K562 (cell line): ENCODE results near the gene BMF. TPM values are rescaled to one million over a fixed set of nuclear protein-coding genes. Genes with fewer than 3 reads are reported as not detected.

ENCODE experiments used
- ATAC-seq: fragments of 200-7000 bp; cut with Tn5 transposase; 3 replicates; pipeline ENCODE4 v1.9.1; 2020; ENCODE audit warnings: moderate library complexity
- BruUV-seq: library from RNA; stranded (reverse); fragments of 400-500 nt; replicated peaks from 2 replicates; lab custom pipeline; 2021; lab: Mats Ljungman, UMichigan
- CTCF ChIA-PET: fragments of 300-600 bp; formaldehyde crosslinking; extraction: SDS; loops from one replicate; lab custom pipeline; 2021; ENCODE audit warnings: low intra/inter-chr PET ratio; lab: Yijun Ruan, JAX
- POLR2A ChIA-PET: fragments of 300-600, 350-650 bp; sonication (Branson Sonifier 250); formaldehyde crosslinking; extraction: SDS; loops from one replicate; lab custom pipeline; 2021; ENCODE audit warnings: antibody characterized with exemption, inconsistent platforms; lab: Yijun Ruan, JAX
- DNase-seq, 4 experiments: peaks; one replicate each; pipeline versions ENCODE4 v3.0.0 to v3.0.0-alpha.2; 2011 to 2018; ENCODE audit warnings: low spot score in 3 of 4, mixed read lengths in 3 of 4; ENCODE audit errors: extremely low read depth in 1 of 4
- FAIRE-seq: peaks from 2 replicates; lab custom pipeline; 2011; peaks lifted over from hg19 to GRCh38; lab: Jason Lieb, UNC
- H2AFZ ChIP-seq: 2 replicates; pipeline ENCODE4 v1.6.0; 2011; ENCODE audit warnings: low read depth, low read length, control low read depth, inconsistent platforms
- H3K27ac ChIP-seq: fragments of 200-600 bp; 3 replicates; pipeline ENCODE4 v1.8.0; 2011; ENCODE audit warnings: low read depth, mild to moderate bottlenecking, control low read depth, inconsistent platforms, low read length, moderate library complexity, mixed read lengths; ENCODE audit errors: extremely low read depth
- H3K27me3 ChIP-seq, 2 experiments: fragments of 300-600 bp in 1 of 2; 2 replicates in 1 of 2; 3 replicates in 1 of 2; pipeline versions ENCODE4 v1.6.0 to v1.8.0; 2011; ENCODE audit warnings: inconsistent platforms in 2 of 2, low read length in 2 of 2, mild to moderate bottlenecking in 1 of 2, mixed read lengths in 1 of 2, moderate library complexity in 1 of 2; ENCODE audit not compliant: control insufficient read depth in 2 of 2, insufficient read depth in 2 of 2
- H3K36me3 ChIP-seq: fragments of 300-600 bp; 3 replicates; pipeline ENCODE4 v1.8.0; 2011; ENCODE audit warnings: mild to moderate bottlenecking, low read length, inconsistent platforms; ENCODE audit not compliant: control insufficient read depth, insufficient read depth
- H3K4me1 ChIP-seq, 2 experiments: fragments of 200-600 bp in 1 of 2; replicated peaks in 1 of 2; 2 replicates in 1 of 2; 3 replicates in 1 of 2; pipeline versions ENCODE4 v1.5.1 to v1.8.0; 2011; ENCODE audit warnings: inconsistent platforms in 2 of 2, low read length in 2 of 2, mild to moderate bottlenecking in 1 of 2, mixed read lengths in 1 of 2, moderate library complexity in 1 of 2; ENCODE audit not compliant: control insufficient read depth in 2 of 2, insufficient read depth in 2 of 2
- H3K4me2 ChIP-seq: 2 replicates; pipeline ENCODE4 v1.6.1; 2011; ENCODE audit warnings: low read length, control low read depth, inconsistent platforms, mixed read lengths; ENCODE audit not compliant: insufficient read depth
- H3K4me3 ChIP-seq: fragments of 200-600 bp; sonication (generic), shearing (Covaris generic); 2 replicates; pipeline ENCODE4 v1.5.1; 2016; ENCODE audit warnings: control low read depth, inconsistent platforms
- H3K79me2 ChIP-seq: fragments of 200-600 bp; 3 replicates; pipeline ENCODE4 v1.8.0; 2011; ENCODE audit warnings: low read length, inconsistent platforms; ENCODE audit not compliant: control insufficient read depth, insufficient read depth
- H3K9ac ChIP-seq, 2 experiments: 2 replicates each; pipeline versions ENCODE4 v1.6.0 to v1.6.1; 2011; ENCODE audit warnings: low read depth in 2 of 2, low read length in 2 of 2, control low read depth in 1 of 2, inconsistent platforms in 1 of 2, mild to moderate bottlenecking in 1 of 2, mixed read lengths in 1 of 2; ENCODE audit not compliant: insufficient read depth in 1 of 2
- H3K9me1 ChIP-seq: one replicate; pipeline ENCODE4 v1.6.0; 2011; ENCODE audit warnings: inconsistent platforms, mild to moderate bottlenecking, low read length, moderate library complexity; ENCODE audit not compliant: control insufficient read depth, insufficient read depth
- H3K9me3 ChIP-seq: replicated peaks from 2 replicates; pipeline ENCODE4 v1.5.1; 2011; ENCODE audit warnings: low read depth, low read length, inconsistent platforms; ENCODE audit not compliant: control insufficient read depth, insufficient read depth
- H4K20me1 ChIP-seq: replicated peaks from 2 replicates; pipeline ENCODE4 v1.6.1; 2011; ENCODE audit warnings: low read length, inconsistent platforms, mixed read lengths; ENCODE audit not compliant: control insufficient read depth, insufficient read depth
- DNMT1 ChIP-seq: fragments of 450-650 bp; IDR thresholded peaks from 2 replicates; pipeline ENCODE4 v1.6.1; 2016; ENCODE audit warnings: antibody characterized with exemption, mild to moderate bottlenecking
- GTF2F1 ChIP-seq: IDR thresholded peaks from 2 replicates; pipeline ENCODE4 v1.6.1; 2011; ENCODE audit warnings: low read depth, low read length, improper control_type of control experiment
- HCFC1 ChIP-seq: IDR thresholded peaks from 2 replicates; pipeline ENCODE4 v1.6.1; 2012; ENCODE audit warnings: low read depth, low read length, improper control_type of control experiment
- KLF10 ChIP-seq: fragments of 250-450 bp; sonication (Bioruptor Pico); IDR thresholded peaks from 2 replicates; pipeline ENCODE4 v1.6.1; 2021; ENCODE audit warnings: matching md5 sums
- LEF1 ChIP-seq: fragments of 450-650 bp; IDR thresholded peaks from 2 replicates; pipeline ENCODE4 v1.6.1; 2016; ENCODE audit warnings: mild to moderate bottlenecking
- NFXL1 ChIP-seq: fragments of 450-650 bp; formaldehyde crosslinking; IDR thresholded peaks from 2 replicates; pipeline ENCODE4 v1.4.0; 2021; ENCODE audit warnings: mild to moderate bottlenecking
- NR3C1 ChIP-seq: sonication (generic); formaldehyde crosslinking; IDR thresholded peaks from 2 replicates; pipeline ENCODE4 v1.8.1; 2022; ENCODE audit warnings: missing genetic modification reagents
- PHTF2 ChIP-seq: fragments of 250-450 bp; sonication (Bioruptor Pico); IDR thresholded peaks from 2 replicates; pipeline ENCODE4 v1.5.0; 2021; ENCODE audit warnings: mild to moderate bottlenecking
- RFX7 ChIP-seq: fragments of 250-450 bp; sonication (Bioruptor Pico); IDR thresholded peaks from 2 replicates; pipeline ENCODE4 v1.5.1; 2021; ENCODE audit warnings: mild to moderate bottlenecking
- STAT5B ChIP-seq: fragments of 250-450 bp; sonication (Bioruptor Pico); IDR thresholded peaks from 2 replicates; pipeline ENCODE4 v1.8.0; 2021; ENCODE audit warnings: mild to moderate bottlenecking, inconsistent platforms
- TGIF2 ChIP-seq: sonication (generic); formaldehyde crosslinking; IDR thresholded peaks from 2 replicates; pipeline ENCODE4 v1.8.1; 2022; ENCODE audit warnings: mild to moderate bottlenecking, missing genetic modification reagents, moderate library complexity
- ZNF165 ChIP-seq: fragments of 250-450 bp; sonication (Bioruptor Pico); IDR thresholded peaks from 2 replicates; pipeline ENCODE4 v1.4.0; 2020; ENCODE audit warnings: borderline replicate concordance
- ZNF232 ChIP-seq: sonication (generic); formaldehyde crosslinking; IDR thresholded peaks from 2 replicates; pipeline ENCODE4 v1.8.0; 2022; ENCODE audit warnings: mild to moderate bottlenecking, missing genetic modification reagents
- ZNF589 ChIP-seq: fragments of 200-800 bp; sonication (Bioruptor generic); IDR thresholded peaks from 2 replicates; pipeline ENCODE4 v1.6.1; 2016; ENCODE audit warnings: low read depth, missing genetic modification characterization, missing compliant biosample characterization
- WGBS: fragments of 100-300 bp; shearing (Covaris generic); methylation state at CpG from one replicate; pipeline ENCODE4 v1.1.6; 2016; ENCODE audit warnings: low coverage, mixed read lengths; ENCODE audit not compliant: insufficient coverage; ENCODE audit errors: missing lambda C conversion rate; 5-methylcytosine and 5-hydroxymethylcytosine counted together
- in situ Hi-C: fragments of 300-500 bp; cut with MboI; formaldehyde crosslinking; loops from 4 replicates; pipeline ENCODE4 v1.15.0; 2018; ENCODE audit warnings: inconsistent platforms, mixed read lengths
- intact Hi-C: fragments of 100-400 bp; cut with micrococcal nuclease; formaldehyde crosslinking; loops from 2 replicates; pipeline ENCODE4 v1.14.2; 2022
- polyA plus RNA-seq, 8 experiments: library from polyadenylated mRNA; depleted of rRNA in 4 of 8; stranded (reverse) in 5 of 8; unstranded in 3 of 8; fragments of >200 nt; fragmentation: Nextera tagmentation in 2 of 8; fragmentation: Illumina TruSeq in 1 of 8; extraction: Ambion mirVana in 2 of 8; extraction: Trizol in 1 of 8; gene quantifications; 2 replicates each; pipeline versions ENCODE4 v1.2.1 to v1.2.3, GENCODE V29; 2011 to 2014; ENCODE audit warnings: inconsistent platforms in 1 of 8, missing spikeins in 1 of 8
- total RNA-seq, 7 experiments: library from RNA; depleted of rRNA in 6 of 7; stranded (reverse); fragments of >200 nt in 6 of 7; fragmentation: Illumina TruSeq in 2 of 7; extraction: Trizol in 2 of 7; gene quantifications; 2 replicates each; pipeline versions ENCODE4 v1.2.1 to v1.2.3, GENCODE V29; 2011 to 2021; ENCODE audit warnings: low replicate concordance in 1 of 7
- TF ChIP-seq, protein P1 (sequence below): fragments of 250-450 bp; sonication (Bioruptor Pico); IDR thresholded peaks from 2 replicates; pipeline ENCODE4 v1.5.1; 2021; ENCODE audit warnings: mild to moderate bottlenecking
- TF ChIP-seq, protein P2 (sequence below): fragments of 250-450 bp; sonication (Bioruptor Pico); IDR thresholded peaks from 2 replicates; pipeline ENCODE4 v1.4.0; 2020; ENCODE audit warnings: mild to moderate bottlenecking, moderate library complexity
- TF ChIP-seq, protein P3 (sequence below): sonication (generic); formaldehyde crosslinking; IDR thresholded peaks from 2 replicates; pipeline ENCODE4 v1.9.0; 2022; ENCODE audit warnings: mild to moderate bottlenecking, missing genetic modification reagents

The BMF gene
- total and polyA plus RNA-seq, 9 of the 15 experiments (the other 6 are each of a cell fraction or from before 2014, with no cell fraction given): 0.25 to 0.91 (median 0.59) TPM; not detected in 2

DNA sequence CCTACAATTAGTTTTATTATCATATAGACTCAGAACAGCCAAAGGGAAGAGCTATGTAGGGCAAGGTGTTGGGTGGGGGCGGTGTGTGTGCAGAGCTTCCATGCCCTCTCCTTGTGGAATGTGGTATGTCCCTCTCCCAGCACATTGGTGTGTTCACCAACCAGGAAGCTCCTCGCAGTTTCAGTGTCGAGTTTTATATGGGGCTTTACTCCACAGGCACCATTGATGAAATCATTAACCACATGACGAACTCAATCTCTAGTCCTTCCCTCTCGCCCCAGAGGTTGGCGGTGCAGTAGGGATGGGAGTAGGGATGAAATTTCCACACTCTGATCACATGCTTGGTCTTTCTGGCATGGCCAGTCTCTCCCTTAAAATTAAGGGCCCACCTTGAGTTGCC, 56.1 kb downstream of the BMF start:
- Histone ChIP-seq H4K20me1 (no peaks in the 10 kb centered on the region; the same call in 1 of the 2 replicates), H3K27me3 (no peaks in the 10 kb centered on the region), H3K4me2 (no peak overlapping the region), H3K9me3 (no peaks in the 10 kb centered on the region), H3K4me3 (no peak overlapping the region), H3K36me3 (no peaks in the 10 kb centered on the region), H3K9me1 (no peaks in the 10 kb centered on the region), H3K4me1 (peaks cover 0 to 14% of the 10 kb centered on the region in 2 experiments; a peak in 3 of 5 replicates), H3K79me2 (no peaks in the 10 kb centered on the region), H3K9ac (no peak overlapping the region), H2AFZ (no peak overlapping the region), H3K27ac (no peak overlapping the region)
- CTCF ChIA-PET: no interaction called here
- TF ChIP-seq, protein P1, sequence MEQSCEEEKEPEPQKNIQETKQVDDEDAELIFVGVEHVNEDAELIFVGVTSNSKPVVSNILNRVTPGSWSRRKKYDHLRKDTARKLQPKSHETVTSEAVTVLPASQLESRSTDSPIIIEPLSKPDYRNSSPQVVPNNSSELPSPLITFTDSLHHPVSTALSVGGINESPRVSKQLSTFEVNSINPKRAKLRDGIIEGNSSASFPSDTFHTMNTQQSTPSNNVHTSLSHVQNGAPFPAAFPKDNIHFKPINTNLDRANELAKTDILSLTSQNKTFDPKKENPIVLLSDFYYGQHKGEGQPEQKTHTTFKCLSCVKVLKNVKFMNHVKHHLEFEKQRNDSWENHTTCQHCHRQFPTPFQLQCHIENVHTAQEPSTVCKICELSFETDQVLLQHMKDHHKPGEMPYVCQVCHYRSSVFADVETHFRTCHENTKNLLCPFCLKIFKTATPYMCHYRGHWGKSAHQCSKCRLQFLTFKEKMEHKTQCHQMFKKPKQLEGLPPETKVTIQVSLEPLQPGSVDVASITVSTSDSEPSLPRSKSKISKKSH (CRISPR knock-in tag): no peak
- no peak for TF ChIP-seq RFX7 (CRISPR knock-in tag)
- no peak for TF ChIP-seq ZNF165 (CRISPR knock-in tag)
- TF ChIP-seq TGIF2 (CRISPR knock-in tag): no peak
- no peak for TF ChIP-seq ZNF232 (CRISPR knock-in tag)
- no peak for TF ChIP-seq DNMT1
- TF ChIP-seq, protein P2, sequence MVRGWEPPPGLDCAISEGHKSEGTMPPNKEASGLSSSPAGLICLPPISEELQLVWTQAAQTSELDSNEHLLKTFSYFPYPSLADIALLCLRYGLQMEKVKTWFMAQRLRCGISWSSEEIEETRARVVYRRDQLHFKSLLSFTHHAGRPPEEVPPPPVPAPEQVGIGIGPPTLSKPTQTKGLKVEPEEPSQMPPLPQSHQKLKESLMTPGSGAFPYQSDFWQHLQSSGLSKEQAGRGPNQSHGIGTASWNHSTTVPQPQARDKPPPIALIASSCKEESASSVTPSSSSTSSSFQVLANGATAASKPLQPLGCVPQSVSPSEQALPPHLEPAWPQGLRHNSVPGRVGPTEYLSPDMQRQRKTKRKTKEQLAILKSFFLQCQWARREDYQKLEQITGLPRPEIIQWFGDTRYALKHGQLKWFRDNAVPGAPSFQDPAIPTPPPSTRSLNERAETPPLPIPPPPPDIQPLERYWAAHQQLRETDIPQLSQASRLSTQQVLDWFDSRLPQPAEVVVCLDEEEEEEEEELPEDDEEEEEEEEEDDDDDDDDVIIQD (CRISPR knock-in tag): no peak
- TF ChIP-seq KLF10 (CRISPR knock-in tag): no peak
- TF ChIP-seq GTF2F1: no peak
- TF ChIP-seq PHTF2 (CRISPR knock-in tag): no peak
- TF ChIP-seq LEF1: no peak
- no peak for TF ChIP-seq NFXL1 (CRISPR knock-in tag)
- TF ChIP-seq ZNF589: no peak
- TF ChIP-seq HCFC1: no peak
- no peak for TF ChIP-seq STAT5B (CRISPR knock-in tag)
- TF ChIP-seq, protein P3, sequence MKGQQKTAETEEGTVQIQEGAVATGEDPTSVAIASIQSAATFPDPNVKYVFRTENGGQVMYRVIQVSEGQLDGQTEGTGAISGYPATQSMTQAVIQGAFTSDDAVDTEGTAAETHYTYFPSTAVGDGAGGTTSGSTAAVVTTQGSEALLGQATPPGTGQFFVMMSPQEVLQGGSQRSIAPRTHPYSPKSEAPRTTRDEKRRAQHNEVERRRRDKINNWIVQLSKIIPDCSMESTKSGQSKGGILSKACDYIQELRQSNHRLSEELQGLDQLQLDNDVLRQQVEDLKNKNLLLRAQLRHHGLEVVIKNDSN (CRISPR knock-in tag): no peak
- no peak for TF ChIP-seq NR3C1 (CRISPR knock-in tag)
- FAIRE-seq: no peak
- no TSS peak for BruUV-seq
- no peak for ATAC-seq
- POLR2A ChIA-PET: interaction anchor here (0.7 to 1.9 kb wide), 3 partner anchors 9 to 111 kb away, joined by 4 read pairs; no protein-coding TSS in a partner anchor
- intact Hi-C loops (loop anchor here (5.0 kb wide), 1 partner anchor 110 kb away; the partner anchor contains the start of gene BUB1B), in situ Hi-C loops (loop anchor here (5.0 to 10.0 kb wide), 2 partner anchors 100 to 372 kb away; no protein-coding TSS in a partner anchor)
- no peak for DNase-seq
- WGBS: 63% methylated on average over 6 of the region's 6 CpGs
